K562 (cell line): ENCODE measurements around the gene TBC1D25. TPM values are rescaled to one million over a fixed set of nuclear protein-coding genes. Genes with fewer than 3 reads are reported as not detected.

Experiments
- BMI1 ChIP-seq: fragments of 150-350 bp; IDR thresholded peaks from 2 replicates; pipeline ENCODE4 v1.6.1; 2014; ENCODE audit warnings: low read length
- E2F1 ChIP-seq: sonication (generic); formaldehyde crosslinking; IDR thresholded peaks from 2 replicates; pipeline ENCODE4 v1.8.1; 2023; ENCODE audit warnings: mild to moderate bottlenecking, missing genetic modification reagents, moderate library complexity
- HLTF ChIP-seq: fragments of 450-650 bp; IDR thresholded peaks from 2 replicates; pipeline ENCODE4 v1.6.1; 2016
- MAFF ChIP-seq: IDR thresholded peaks from 2 replicates; pipeline ENCODE4 v1.6.1; 2012; ENCODE audit warnings: low read length, improper control_type of control experiment
- MXI1 ChIP-seq: IDR thresholded peaks from 2 replicates; pipeline ENCODE4 v1.6.1; 2011; ENCODE audit warnings: low read depth, mild to moderate bottlenecking, improper control_type of control experiment, low read length
- NFXL1 ChIP-seq: fragments of 450-650 bp; formaldehyde crosslinking; IDR thresholded peaks from 2 replicates; pipeline ENCODE4 v1.4.0; 2021; ENCODE audit warnings: mild to moderate bottlenecking
- NR2F6 ChIP-seq: fragments of 450-650 bp; formaldehyde crosslinking; IDR thresholded peaks from 2 replicates; pipeline ENCODE4 v1.4.0; 2020; ENCODE audit warnings: mild to moderate bottlenecking
- POLR2H ChIP-seq: IDR thresholded peaks from 2 replicates; pipeline ENCODE4 v1.6.1; 2016; ENCODE audit warnings: missing genetic modification characterization, low read depth, mild to moderate bottlenecking, control low read depth, missing compliant biosample characterization, moderate library complexity
- RBBP5 ChIP-seq: fragments of 200-600 bp; sonication (generic); IDR thresholded peaks from 2 replicates; pipeline ENCODE4 v1.6.1; 2012; ENCODE audit warnings: borderline replicate concordance, mild to moderate bottlenecking, low read length, control low read depth, inconsistent platforms; ENCODE audit not compliant: insufficient read depth, poor library complexity, severe bottlenecking
- RFX5 ChIP-seq: IDR thresholded peaks from 2 replicates; pipeline ENCODE4 v1.6.1; 2011; ENCODE audit warnings: low read depth, mild to moderate bottlenecking, improper control_type of control experiment, low read length
- RFX7 ChIP-seq: fragments of 250-450 bp; sonication (Bioruptor Pico); IDR thresholded peaks from 2 replicates; pipeline ENCODE4 v1.5.1; 2021; ENCODE audit warnings: mild to moderate bottlenecking
- SAP30 ChIP-seq: fragments of 200-600 bp; sonication (generic); IDR thresholded peaks from 2 replicates; pipeline ENCODE4 v1.6.1; 2012; ENCODE audit warnings: borderline replicate concordance, low read depth, mild to moderate bottlenecking, moderate library complexity, low read length, control low read depth, inconsistent platforms; ENCODE audit not compliant: insufficient read depth, poor library complexity, severe bottlenecking
- TBP ChIP-seq: optimal IDR thresholded peaks from 2 replicates; pipeline ENCODE3; 2011; ENCODE audit warnings: low read depth, low read length, improper control_type of control experiment
- TSC22D4 ChIP-seq: fragments of 450-650 bp; IDR thresholded peaks from 2 replicates; pipeline ENCODE4 v1.6.1; 2016; ENCODE audit warnings: missing genetic modification characterization, missing biosample characterization, control low read depth
- ZSCAN32 ChIP-seq: fragments of 450-650 bp; formaldehyde crosslinking; IDR thresholded peaks from 2 replicates; pipeline ENCODE4 v1.4.0; 2020; ENCODE audit warnings: mild to moderate bottlenecking, moderate library complexity
- polyA plus RNA-seq, 8 experiments: library from polyadenylated mRNA; depleted of rRNA in 4 of 8; stranded (reverse) in 5 of 8; unstranded in 3 of 8; fragments of >200 nt; fragmentation: Nextera tagmentation in 2 of 8; fragmentation: Illumina TruSeq in 1 of 8; extraction: Ambion mirVana in 2 of 8; extraction: Trizol in 1 of 8; gene quantifications; 2 replicates each; pipeline versions ENCODE4 v1.2.1 to v1.2.3, GENCODE V29; 2011 to 2014; ENCODE audit warnings: inconsistent platforms in 1 of 8, missing spikeins in 1 of 8
- total RNA-seq, 7 experiments: library from RNA; depleted of rRNA in 6 of 7; stranded (reverse); fragments of >200 nt in 6 of 7; fragmentation: Illumina TruSeq in 2 of 7; extraction: Trizol in 2 of 7; gene quantifications; 2 replicates each; pipeline versions ENCODE4 v1.2.1 to v1.2.3, GENCODE V29; 2011 to 2021; ENCODE audit warnings: low replicate concordance in 1 of 7
- TF ChIP-seq, protein P1 (sequence below): fragments of 450-650 bp; IDR thresholded peaks from 2 replicates; pipeline ENCODE4 v1.6.1; 2017; ENCODE audit warnings: antibody characterized with exemption, mild to moderate bottlenecking
- TF ChIP-seq, protein P2 (sequence below): sonication (generic); formaldehyde crosslinking; IDR thresholded peaks from 2 replicates; pipeline ENCODE4 v1.8.1; 2022; ENCODE audit warnings: missing genetic modification reagents

TBC1D25 gene
- total and polyA plus RNA-seq, 9 of the 15 experiments (the other 6 are each of a cell fraction or from before 2014, with no cell fraction given), result 0.62 to 10.6 (median 3.9) TPM

DNA sequence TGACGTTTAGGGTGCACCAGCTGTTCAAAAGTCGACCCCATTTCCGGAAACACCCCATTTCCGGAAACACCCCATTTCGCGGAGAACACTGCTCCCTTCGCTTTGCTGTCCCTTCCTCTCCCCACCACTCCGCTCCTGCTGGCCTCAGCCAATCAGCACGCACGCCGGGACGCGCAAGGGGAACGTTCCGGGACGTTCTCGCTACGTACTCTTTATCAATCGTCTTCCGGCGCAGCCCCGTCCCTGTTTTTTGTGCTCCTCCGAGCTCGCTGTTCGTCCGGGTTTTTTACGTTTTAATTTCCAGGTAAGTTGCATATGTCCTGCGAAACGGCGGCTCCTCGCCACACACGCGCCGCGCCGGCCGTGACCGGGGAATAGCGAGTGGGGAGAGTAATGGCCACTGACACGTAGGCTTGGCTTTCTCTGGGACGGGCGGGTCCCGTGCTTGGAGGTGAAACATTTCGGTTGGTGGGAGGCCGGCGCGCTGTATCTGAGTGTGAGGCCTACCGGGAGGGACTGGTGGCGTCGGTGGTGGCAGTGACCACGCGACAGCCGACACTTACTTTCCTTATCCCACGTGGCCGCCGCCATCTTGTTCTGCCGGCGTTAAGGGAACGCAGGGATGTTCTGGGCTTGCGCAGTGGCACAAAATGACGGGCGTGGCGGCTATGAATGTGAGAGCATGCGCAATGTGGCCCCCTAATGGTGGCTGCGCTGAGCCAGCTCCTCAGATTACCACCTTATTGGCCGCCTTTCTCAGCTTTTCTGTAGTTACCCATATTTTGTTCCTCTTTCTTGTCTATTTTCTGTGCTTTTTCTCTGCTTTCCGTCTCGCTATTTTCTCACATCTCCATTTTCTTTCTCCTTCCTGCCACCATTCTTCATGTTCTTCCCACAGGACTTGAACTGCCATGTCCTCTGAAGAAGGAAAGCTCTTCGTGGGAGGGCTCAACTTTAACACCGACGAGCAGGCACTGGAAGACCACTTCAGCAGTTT, 35.1 kb downstream of the TBC1D25 start, which contains the start of gene RBM3 (continued):
- no peak for TF ChIP-seq RBBP5
- no peak for TF ChIP-seq TSC22D4 (tag)
- TF ChIP-seq NR2F6, result no peak
- no peak for TF ChIP-seq RFX7 (CRISPR knock-in tag)
- TF ChIP-seq, protein P1, sequence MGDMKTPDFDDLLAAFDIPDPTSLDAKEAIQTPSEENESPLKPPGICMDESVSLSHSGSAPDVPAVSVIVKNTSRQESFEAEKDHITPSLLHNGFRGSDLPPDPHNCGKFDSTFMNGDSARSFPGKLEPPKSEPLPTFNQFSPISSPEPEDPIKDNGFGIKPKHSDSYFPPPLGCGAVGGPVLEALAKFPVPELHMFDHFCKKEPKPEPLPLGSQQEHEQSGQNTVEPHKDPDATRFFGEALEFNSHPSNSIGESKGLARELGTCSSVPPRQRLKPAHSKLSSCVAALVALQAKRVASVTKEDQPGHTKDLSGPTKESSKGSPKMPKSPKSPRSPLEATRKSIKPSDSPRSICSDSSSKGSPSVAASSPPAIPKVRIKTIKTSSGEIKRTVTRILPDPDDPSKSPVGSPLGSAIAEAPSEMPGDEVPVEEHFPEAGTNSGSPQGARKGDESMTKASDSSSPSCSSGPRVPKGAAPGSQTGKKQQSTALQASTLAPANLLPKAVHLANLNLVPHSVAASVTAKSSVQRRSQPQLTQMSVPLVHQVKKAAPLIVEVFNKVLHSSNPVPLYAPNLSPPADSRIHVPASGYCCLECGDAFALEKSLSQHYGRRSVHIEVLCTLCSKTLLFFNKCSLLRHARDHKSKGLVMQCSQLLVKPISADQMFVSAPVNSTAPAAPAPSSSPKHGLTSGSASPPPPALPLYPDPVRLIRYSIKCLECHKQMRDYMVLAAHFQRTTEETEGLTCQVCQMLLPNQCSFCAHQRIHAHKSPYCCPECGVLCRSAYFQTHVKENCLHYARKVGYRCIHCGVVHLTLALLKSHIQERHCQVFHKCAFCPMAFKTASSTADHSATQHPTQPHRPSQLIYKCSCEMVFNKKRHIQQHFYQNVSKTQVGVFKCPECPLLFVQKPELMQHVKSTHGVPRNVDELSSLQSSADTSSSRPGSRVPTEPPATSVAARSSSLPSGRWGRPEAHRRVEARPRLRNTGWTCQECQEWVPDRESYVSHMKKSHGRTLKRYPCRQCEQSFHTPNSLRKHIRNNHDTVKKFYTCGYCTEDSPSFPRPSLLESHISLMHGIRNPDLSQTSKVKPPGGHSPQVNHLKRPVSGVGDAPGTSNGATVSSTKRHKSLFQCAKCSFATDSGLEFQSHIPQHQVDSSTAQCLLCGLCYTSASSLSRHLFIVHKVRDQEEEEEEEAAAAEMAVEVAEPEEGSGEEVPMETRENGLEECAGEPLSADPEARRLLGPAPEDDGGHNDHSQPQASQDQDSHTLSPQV, result peak; percentile 77
- peak; percentile 83 for TF ChIP-seq SAP30
- no peak for TF ChIP-seq HLTF
- no peak for TF ChIP-seq E2F1 (CRISPR knock-in tag)
- TF ChIP-seq ZSCAN32 (CRISPR knock-in tag), result no peak
- TF ChIP-seq, protein P2, sequence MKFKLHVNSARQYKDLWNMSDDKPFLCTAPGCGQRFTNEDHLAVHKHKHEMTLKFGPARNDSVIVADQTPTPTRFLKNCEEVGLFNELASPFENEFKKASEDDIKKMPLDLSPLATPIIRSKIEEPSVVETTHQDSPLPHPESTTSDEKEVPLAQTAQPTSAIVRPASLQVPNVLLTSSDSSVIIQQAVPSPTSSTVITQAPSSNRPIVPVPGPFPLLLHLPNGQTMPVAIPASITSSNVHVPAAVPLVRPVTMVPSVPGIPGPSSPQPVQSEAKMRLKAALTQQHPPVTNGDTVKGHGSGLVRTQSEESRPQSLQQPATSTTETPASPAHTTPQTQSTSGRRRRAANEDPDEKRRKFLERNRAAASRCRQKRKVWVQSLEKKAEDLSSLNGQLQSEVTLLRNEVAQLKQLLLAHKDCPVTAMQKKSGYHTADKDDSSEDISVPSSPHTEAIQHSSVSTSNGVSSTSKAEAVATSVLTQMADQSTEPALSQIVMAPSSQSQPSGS, result no peak
- no peak for TF ChIP-seq MAFF
- peak; percentile 93 for TF ChIP-seq POLR2H (tag)
- TF ChIP-seq NFXL1 (CRISPR knock-in tag), result no peak
- TF ChIP-seq MXI1, result no peak; the same call in none of the 2 replicates
- no peak for TF ChIP-seq RFX5
- no peak for TF ChIP-seq BMI1
- TF ChIP-seq TBP, result peak; percentile 86
